Spleen (tissue), 7 donors: ENCODE measurements around the gene SCN1B.
A peak's percentile ranks its signal among the peaks of the same experiment; 100 is the strongest.

Experiments
- POLR2AphosphoS5 ChIP-seq, 3 donors: sonication (generic); formaldehyde crosslinking; IDR thresholded peaks; one replicate each; pipeline ENCODE4 v1.5.1; 2017; ENCODE audit warnings: antibody characterized with exemption in 3 of 3
- TF ChIP-seq, protein P1 (sequence below), 11 experiments: fragments of 200-600 bp in 7 of 11; fragments of 450-650 bp in 4 of 11; sonication (generic) in 4 of 11; IDR thresholded peaks in 8 of 11; conservative IDR thresholded peaks in 3 of 11; 1 replicate in 7 of 11; 2 replicates in 4 of 11; pipeline versions ENCODE4 v1.4.0 to v1.8.0; 2016 to 2021; ENCODE audit warnings: antibody characterized with exemption in 11 of 11, inconsistent platforms in 4 of 11, mild to moderate bottlenecking in 1 of 11
- donor health status: DM: no; HTN: no; CAD: no; lungs with moderate emphysema.
- donor health status: DM: no; HTN: no; CAD: no.
- donor health status: DM: no; HTN: no; CAD: no.

GRCh38 chr19:35013041-35013819 lies 17.0 kb upstream of the SCN1B start:
- TF ChIP-seq, protein P1, sequence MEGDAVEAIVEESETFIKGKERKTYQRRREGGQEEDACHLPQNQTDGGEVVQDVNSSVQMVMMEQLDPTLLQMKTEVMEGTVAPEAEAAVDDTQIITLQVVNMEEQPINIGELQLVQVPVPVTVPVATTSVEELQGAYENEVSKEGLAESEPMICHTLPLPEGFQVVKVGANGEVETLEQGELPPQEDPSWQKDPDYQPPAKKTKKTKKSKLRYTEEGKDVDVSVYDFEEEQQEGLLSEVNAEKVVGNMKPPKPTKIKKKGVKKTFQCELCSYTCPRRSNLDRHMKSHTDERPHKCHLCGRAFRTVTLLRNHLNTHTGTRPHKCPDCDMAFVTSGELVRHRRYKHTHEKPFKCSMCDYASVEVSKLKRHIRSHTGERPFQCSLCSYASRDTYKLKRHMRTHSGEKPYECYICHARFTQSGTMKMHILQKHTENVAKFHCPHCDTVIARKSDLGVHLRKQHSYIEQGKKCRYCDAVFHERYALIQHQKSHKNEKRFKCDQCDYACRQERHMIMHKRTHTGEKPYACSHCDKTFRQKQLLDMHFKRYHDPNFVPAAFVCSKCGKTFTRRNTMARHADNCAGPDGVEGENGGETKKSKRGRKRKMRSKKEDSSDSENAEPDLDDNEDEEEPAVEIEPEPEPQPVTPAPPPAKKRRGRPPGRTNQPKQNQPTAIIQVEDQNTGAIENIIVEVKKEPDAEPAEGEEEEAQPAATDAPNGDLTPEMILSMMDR (IDR thresholded peaks at IDR 0.05 in 8 of 11, conservative IDR thresholded peaks at IDR 0.05 in 3 of 11) = peak; percentile 97 to 99 (median 99)
- peak; percentile 71 to 86 (median 73) for TF ChIP-seq POLR2AphosphoS5 (IDR thresholded peaks at IDR 0.05)
